Stimulated activated effector memory CD8-positive, alpha-beta T cell treated with anti-CD3 and anti-CD28 coated beads, Interleukin-12 subunit alpha, Interleukin-12 subunit beta, amount 100 ng/mL, for 72 hours (primary cell): ENCODE results near the gene ADRB2.
A peak's percentile ranks its signal among the peaks of the same experiment; 100 is the strongest.

Experiments
- ATAC-seq: fragments of 150-1000 bp; cut with Tn5 transposase; 2 replicates; pipeline ENCODE4 v1.10.0; 2021
- DNase-seq, 2 donors: peaks; one replicate each; pipeline ENCODE4 v3.0.0; 2021 to 2022; ENCODE audit warnings: low spot score in 2 of 2
- H3K27ac Mint-ChIP-seq: one replicate; pipeline ENCODE4 v1.8.0; 2022; ENCODE audit warnings: mild to moderate bottlenecking, mixed read lengths
- H3K36me3 Mint-ChIP-seq: one replicate; pipeline ENCODE4 v1.8.0; 2022; ENCODE audit warnings: mild to moderate bottlenecking, mixed read lengths
- H3K4me1 Mint-ChIP-seq: one replicate; pipeline ENCODE4 v1.8.0; 2022; ENCODE audit warnings: mixed read lengths
- H3K4me3 Mint-ChIP-seq: one replicate; pipeline ENCODE4 v1.8.0; 2022; ENCODE audit warnings: mild to moderate bottlenecking, mixed read lengths
- H3K9me3 Mint-ChIP-seq: one replicate; pipeline ENCODE4 v1.8.0; 2022; ENCODE audit warnings: mixed read lengths

ADRB2 gene

GRCh38 chr5:148849461-148849860 is 23.1 kb downstream of the ADRB2 start:
- DNase-seq (no peak), ATAC-seq (peak; percentile 76)
- H3K27ac Mint-ChIP-seq: peak overlapping the region; percentile 93
- peaks cover 78% of the 10 kb centered on the region for H3K4me1 Mint-ChIP-seq
- H3K36me3 Mint-ChIP-seq: no peaks in the 10 kb centered on the region
- peaks cover 4% of the 10 kb centered on the region for H3K9me3 Mint-ChIP-seq
- H3K4me3 Mint-ChIP-seq: peak overlapping the region; percentile 46

GRCh38 chr5:148850836-148851235 is 24.4 kb downstream of the ADRB2 start:
- H3K9me3 Mint-ChIP-seq: peaks cover 4% of the 10 kb centered on the region
- peak overlapping the region; percentile 82 for H3K27ac Mint-ChIP-seq
- DNase-seq: no peak
- ATAC-seq: no peak
- no peaks in the 10 kb centered on the region for H3K36me3 Mint-ChIP-seq
- peaks cover 78% of the 10 kb centered on the region for H3K4me1 Mint-ChIP-seq
- peak overlapping the region; percentile 45 for H3K4me3 Mint-ChIP-seq

DNA sequence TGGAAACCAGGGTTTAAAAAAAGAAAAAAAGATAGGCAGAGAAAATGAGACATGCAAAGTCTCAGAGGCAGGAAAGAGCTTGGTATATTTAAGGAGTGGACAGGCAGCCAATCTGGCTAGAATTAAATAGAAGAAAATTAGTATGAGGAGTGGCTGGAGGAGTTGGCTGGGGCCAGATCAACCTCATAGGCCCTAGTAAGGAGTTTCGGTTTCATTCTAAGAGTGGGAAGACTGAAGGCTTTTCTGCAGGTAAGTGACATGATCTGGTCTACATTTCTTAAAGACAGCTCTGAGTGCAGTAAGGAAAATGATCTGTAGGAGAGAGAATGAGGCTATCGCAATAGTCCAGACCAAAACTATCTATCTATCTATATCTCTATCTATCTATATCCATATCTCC is 27.5 kb downstream of the ADRB2 start:
- H3K9me3 Mint-ChIP-seq: no peaks in the 10 kb centered on the region
- H3K4me1 Mint-ChIP-seq: peaks cover 82% of the 10 kb centered on the region
- H3K36me3 Mint-ChIP-seq: no peaks in the 10 kb centered on the region
- peak overlapping the region; percentile 45 for H3K4me3 Mint-ChIP-seq
- DNase-seq: no peak
- H3K27ac Mint-ChIP-seq: peak overlapping the region; percentile 41
- peak; percentile 37 for ATAC-seq

DNA sequence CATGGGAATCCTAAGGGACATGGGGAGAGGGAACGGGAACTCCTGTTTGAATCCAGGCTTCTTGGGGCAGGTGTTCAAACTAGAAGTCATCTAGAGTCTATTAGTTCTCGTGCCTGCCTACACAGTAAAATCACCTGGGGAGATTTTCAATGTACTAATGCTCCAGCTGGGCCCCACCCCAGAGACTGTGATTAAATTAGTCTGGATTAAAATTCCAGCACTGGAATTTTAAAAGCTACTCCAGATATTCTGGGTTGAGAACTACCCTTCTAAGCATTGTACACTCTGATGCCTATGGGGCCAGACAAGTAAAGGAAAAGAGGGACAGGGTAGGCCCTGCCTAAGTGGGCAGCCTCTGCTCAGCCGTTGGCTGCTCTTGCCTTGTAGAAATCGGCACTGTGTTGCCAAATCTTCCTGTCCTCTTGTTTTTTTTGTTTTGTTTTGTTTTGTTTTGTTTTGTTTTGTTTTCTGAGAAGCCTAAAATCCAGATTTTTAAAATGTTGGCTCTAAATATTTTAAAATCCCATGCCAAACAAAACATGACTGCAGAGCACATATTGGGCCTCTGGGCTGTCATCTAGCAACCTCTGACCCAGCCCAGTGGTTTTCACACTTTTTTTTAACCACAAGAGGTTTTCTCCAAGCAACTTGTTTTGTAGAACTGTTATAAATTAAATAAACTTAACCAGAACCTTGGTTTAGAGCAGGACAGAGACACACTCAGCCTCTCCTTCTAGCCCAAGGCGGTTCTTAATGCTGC is 29.0 kb downstream of the ADRB2 start:
- no peaks in the 10 kb centered on the region for H3K36me3 Mint-ChIP-seq
- no peaks in the 10 kb centered on the region for H3K9me3 Mint-ChIP-seq
- H3K27ac Mint-ChIP-seq: peak overlapping the region; percentile 81
- DNase-seq (no peak), ATAC-seq (peak; percentile 87)
- peak overlapping the region; percentile 31 for H3K4me3 Mint-ChIP-seq
- H3K4me1 Mint-ChIP-seq: peaks cover 82% of the 10 kb centered on the region

GRCh38 chr5:148856009-148856367 is 29.6 kb downstream of the ADRB2 start:
- Mint-ChIP-seq H3K36me3 (no peaks in the 10 kb centered on the region), H3K4me3 (peak overlapping the region; percentile 31), H3K9me3 (no peaks in the 10 kb centered on the region), H3K27ac (peak overlapping the region; percentile 58), H3K4me1 (peaks cover 82% of the 10 kb centered on the region)
- DNase-seq: no peak
- ATAC-seq: no peak

GRCh38 chr5:148856424-148856823 is 30.0 kb downstream of the ADRB2 start:
- H3K9me3 Mint-ChIP-seq: no peaks in the 10 kb centered on the region
- peaks cover 82% of the 10 kb centered on the region for H3K4me1 Mint-ChIP-seq
- H3K4me3 Mint-ChIP-seq: peak overlapping the region; percentile 31
- peak overlapping the region; percentile 58 for H3K27ac Mint-ChIP-seq
- DNase-seq (no peak), ATAC-seq (no peak)
- no peaks in the 10 kb centered on the region for H3K36me3 Mint-ChIP-seq

DNA sequence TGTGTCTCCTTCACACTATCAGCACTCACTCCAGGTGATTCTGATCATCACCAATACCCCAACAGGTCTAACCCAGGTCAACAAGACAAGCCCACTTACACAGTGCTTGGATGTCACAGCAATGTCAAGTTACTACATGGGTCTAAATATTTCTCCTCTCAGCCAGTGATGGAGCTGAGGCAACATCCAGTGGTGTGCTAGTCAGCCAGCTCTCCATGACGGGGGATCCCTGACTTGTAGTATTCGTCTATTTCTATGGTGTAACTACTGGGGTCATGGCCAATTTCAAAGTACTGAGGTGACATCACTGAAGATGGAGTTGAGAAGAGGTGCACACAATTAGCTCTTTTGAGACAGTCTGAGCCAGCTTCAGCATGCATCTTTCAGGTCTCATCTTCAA is 31.1 kb downstream of the ADRB2 start:
- DNase-seq: no peak
- H3K27ac Mint-ChIP-seq: no peak overlapping the region
- H3K9me3 Mint-ChIP-seq: no peaks in the 10 kb centered on the region
- no peak for ATAC-seq
- H3K4me1 Mint-ChIP-seq: peaks cover 76% of the 10 kb centered on the region
- H3K4me3 Mint-ChIP-seq: no peak overlapping the region
- no peaks in the 10 kb centered on the region for H3K36me3 Mint-ChIP-seq

DNA sequence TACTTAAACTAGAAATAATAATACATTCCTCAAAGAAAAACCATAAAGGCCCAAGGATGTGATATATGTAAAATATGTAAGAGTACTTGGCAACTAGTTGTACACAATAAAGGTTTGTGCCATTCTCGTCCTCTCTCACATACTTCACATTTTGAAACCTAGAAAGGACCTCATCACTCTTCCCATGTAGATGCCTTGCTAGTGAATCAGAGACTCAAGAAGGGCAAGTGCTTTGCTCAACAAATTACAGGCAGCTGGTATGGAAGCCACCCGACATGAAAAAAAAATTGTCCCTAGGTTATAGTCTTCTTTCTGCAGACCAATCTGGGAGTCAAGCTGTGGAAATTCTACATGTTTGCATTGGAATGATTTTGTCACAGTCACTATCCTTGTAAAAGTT is 31.7 kb downstream of the ADRB2 start:
- ATAC-seq (no peak), DNase-seq (no peak)
- Mint-ChIP-seq H3K27ac (no peak overlapping the region), H3K4me1 (peaks cover 74% of the 10 kb centered on the region), H3K9me3 (no peaks in the 10 kb centered on the region), H3K36me3 (no peaks in the 10 kb centered on the region), H3K4me3 (no peak overlapping the region)

DNA sequence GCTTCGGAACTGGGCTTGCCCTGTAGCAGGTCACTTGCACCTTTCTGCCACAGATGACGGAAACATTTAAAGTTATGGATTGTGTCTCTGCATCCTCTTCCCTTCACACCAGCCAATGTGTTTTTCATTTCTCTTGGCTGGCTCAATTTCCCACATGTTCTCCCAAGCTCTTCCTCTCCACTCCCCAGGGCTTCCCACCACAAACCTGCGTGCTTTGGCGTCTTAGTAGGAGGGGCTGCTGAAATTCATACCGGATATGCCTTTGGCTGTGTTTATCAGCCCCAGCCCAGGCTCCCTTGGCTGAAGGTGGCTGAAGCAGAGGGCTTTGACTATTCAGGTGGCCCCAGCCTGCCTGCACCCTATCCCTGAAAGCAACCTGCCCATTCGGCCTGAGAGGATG is 32.1 kb downstream of the ADRB2 start:
- H3K27ac Mint-ChIP-seq: peak overlapping the region; percentile 58
- ATAC-seq (no peak), DNase-seq (no peak)
- H3K4me3 Mint-ChIP-seq: no peak overlapping the region
- H3K36me3 Mint-ChIP-seq: no peaks in the 10 kb centered on the region
- H3K4me1 Mint-ChIP-seq: peaks cover 73% of the 10 kb centered on the region
- no peaks in the 10 kb centered on the region for H3K9me3 Mint-ChIP-seq

- Mint-ChIP-seq H3K9me3 (no peaks in the 10 kb centered on the region), H3K4me3 (no peak overlapping the region), H3K36me3 (no peaks in the 10 kb centered on the region), H3K4me1 (peaks cover 68% of the 10 kb centered on the region), H3K27ac (no peak overlapping the region)
- DNase-seq: no peak
- ATAC-seq: no peak
Measured at GRCh38 chr5:148859703-148860102, 33.3 kb downstream of the ADRB2 start.

DNA sequence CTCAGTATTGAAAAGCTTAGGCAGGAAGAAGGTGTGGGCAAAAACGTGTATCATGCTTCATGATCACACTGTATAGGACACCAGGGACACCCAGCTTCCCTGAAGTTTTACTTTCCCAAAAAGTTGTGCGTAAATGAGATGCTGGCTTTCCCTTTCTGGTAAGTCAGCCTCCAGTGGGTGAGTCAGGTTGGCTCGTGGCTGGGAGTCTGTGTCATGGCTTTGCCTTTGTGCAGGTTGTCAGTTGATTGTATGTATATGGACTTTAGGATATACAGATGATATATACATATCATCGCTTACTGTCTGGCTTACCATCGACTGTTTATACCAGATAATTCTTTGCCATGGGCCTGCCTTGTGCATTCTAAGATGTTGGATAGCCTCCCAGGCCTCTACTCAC is 34.2 kb downstream of the ADRB2 start:
- ATAC-seq (peak; percentile 57), DNase-seq (no peak)
- peaks cover 59% of the 10 kb centered on the region for H3K4me1 Mint-ChIP-seq
- H3K27ac Mint-ChIP-seq: no peak overlapping the region
- no peaks in the 10 kb centered on the region for H3K36me3 Mint-ChIP-seq
- no peaks in the 10 kb centered on the region for H3K9me3 Mint-ChIP-seq
- H3K4me3 Mint-ChIP-seq: no peak overlapping the region

- Mint-ChIP-seq H3K4me1 (peaks cover 54% of the 10 kb centered on the region), H3K4me3 (no peak overlapping the region), H3K36me3 (no peaks in the 10 kb centered on the region), H3K27ac (no peak overlapping the region), H3K9me3 (no peaks in the 10 kb centered on the region)
- DNase-seq: no peak
- ATAC-seq: no peak
Measured at GRCh38 chr5:148861088-148861487, 34.7 kb downstream of the ADRB2 start.

DNA sequence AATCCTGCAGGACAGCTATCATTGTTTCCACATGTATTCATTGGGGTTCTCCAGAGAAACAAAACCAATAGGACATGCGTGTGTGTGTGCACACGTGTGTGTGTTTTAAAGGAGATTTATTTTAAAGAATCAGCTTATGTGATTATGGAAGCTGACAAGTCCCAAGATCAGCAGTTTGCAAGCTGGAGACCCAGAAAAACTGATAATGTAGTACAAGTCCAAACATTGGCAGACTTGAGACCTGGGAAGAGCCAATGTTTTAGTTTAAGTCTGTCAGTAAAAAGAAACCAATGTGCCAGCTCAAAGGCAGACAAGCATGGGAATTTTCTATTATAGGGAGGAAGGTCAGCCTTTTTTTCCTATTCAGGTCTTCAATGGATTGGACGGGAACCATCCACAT is 35.3 kb downstream of the ADRB2 start:
- Mint-ChIP-seq H3K36me3 (no peaks in the 10 kb centered on the region), H3K27ac (no peak overlapping the region), H3K9me3 (no peaks in the 10 kb centered on the region), H3K4me3 (no peak overlapping the region), H3K4me1 (peaks cover 54% of the 10 kb centered on the region)
- DNase-seq: no peak
- no peak for ATAC-seq

DNA sequence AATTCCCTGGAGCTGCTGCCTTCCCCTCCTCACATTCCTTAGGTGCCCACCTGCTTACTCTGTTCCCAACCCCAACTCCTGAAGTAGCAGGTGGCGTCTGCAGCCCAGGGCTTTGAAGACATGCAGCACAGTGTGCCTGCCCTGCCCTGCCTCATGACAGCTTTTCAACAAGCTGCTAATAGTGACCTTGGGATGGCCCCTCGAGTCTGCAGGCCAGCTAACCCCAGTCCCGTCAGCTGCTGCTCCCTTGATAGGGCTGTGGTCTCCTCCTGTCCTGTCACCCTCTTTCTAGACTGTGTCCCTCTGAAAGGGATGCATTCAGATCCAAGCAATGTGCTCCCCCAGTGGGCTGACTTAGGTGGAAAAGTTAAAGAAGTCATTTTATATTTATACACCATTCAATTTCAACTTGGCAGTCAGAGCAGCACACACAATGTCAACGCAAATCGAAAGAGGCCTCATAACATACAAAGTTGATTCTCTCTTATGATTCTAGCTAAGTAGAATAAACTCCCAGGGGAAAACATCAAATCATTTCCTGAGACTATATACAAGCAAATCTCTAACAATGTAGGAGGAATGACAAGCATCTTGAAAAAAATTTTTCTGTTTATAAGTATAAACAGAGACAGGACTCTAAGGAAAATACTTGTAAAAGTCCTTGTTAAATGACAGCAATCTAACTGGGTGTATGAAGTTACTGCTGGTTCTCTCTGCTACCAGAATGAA is 37.9 kb downstream of the ADRB2 start:
- Mint-ChIP-seq H3K4me3 (no peak overlapping the region), H3K27ac (peak overlapping the region; percentile 65)

GRCh38 chr5:148866024-148866423 is 39.6 kb downstream of the ADRB2 start:
- no peaks in the 10 kb centered on the region for H3K36me3 Mint-ChIP-seq
- ATAC-seq: no peak
- no peak overlapping the region for H3K27ac Mint-ChIP-seq
- no peak for DNase-seq
- no peaks in the 10 kb centered on the region for H3K9me3 Mint-ChIP-seq
- peaks cover 37% of the 10 kb centered on the region for H3K4me1 Mint-ChIP-seq
- H3K4me3 Mint-ChIP-seq: no peak overlapping the region

More for the DNA sequence above, 37.9 kb downstream of the ADRB2 start:
- Mint-ChIP-seq H3K36me3 (no peaks in the 10 kb centered on the region), H3K9me3 (no peaks in the 10 kb centered on the region), H3K4me1 (peaks cover 55% of the 10 kb centered on the region)
- ATAC-seq (no peak), DNase-seq (no peak)

GRCh38 chr5:148873120-148873519 is 46.7 kb downstream of the ADRB2 start:
- Mint-ChIP-seq H3K4me1 (peaks cover 18% of the 10 kb centered on the region), H3K9me3 (no peaks in the 10 kb centered on the region), H3K27ac (peak overlapping the region; percentile 36), H3K4me3 (no peak overlapping the region), H3K36me3 (no peaks in the 10 kb centered on the region)
- ATAC-seq (no peak), DNase-seq (peak in 1 of 2 donors; percentile 34)
